ENCODE data around the gene SCGB1A1. TPM values are rescaled to one million over a fixed set of nuclear protein-coding genes. Genes with fewer than 3 reads are reported as not detected.

SCGB1A1 gene
- total RNA-seq, 4 donors from 2014 or later, result 3.0 TPM; not detected in 3

GRCh38 chr11:62452839-62453468, 34.1 kb downstream of the SCGB1A1 start:
- no peaks in the 10 kb centered on the region for H3K9me3 ChIP-seq
- no peaks in the 10 kb centered on the region for H3K27me3 ChIP-seq
- peaks cover 0 to 17% (median 4%) of the 10 kb centered on the region in 4 donors for H3K4me1 ChIP-seq
- H3K36me3 ChIP-seq, result no peaks in the 10 kb centered on the region
- intact Hi-C loops (cut with DNase I), result no loop called here
- H3K4me3 ChIP-seq, result no peak overlapping the region
- no peak for TF ChIP-seq POLR2AphosphoS5 (IDR thresholded peaks at IDR 0.05)
- TF ChIP-seq POLR2A (IDR thresholded peaks at IDR 0.05; ENCODE audit: low read depth), result no peak
- TF ChIP-seq EP300 (IDR thresholded peaks at IDR 0.05), result no peak
- TF ChIP-seq, protein P1, sequence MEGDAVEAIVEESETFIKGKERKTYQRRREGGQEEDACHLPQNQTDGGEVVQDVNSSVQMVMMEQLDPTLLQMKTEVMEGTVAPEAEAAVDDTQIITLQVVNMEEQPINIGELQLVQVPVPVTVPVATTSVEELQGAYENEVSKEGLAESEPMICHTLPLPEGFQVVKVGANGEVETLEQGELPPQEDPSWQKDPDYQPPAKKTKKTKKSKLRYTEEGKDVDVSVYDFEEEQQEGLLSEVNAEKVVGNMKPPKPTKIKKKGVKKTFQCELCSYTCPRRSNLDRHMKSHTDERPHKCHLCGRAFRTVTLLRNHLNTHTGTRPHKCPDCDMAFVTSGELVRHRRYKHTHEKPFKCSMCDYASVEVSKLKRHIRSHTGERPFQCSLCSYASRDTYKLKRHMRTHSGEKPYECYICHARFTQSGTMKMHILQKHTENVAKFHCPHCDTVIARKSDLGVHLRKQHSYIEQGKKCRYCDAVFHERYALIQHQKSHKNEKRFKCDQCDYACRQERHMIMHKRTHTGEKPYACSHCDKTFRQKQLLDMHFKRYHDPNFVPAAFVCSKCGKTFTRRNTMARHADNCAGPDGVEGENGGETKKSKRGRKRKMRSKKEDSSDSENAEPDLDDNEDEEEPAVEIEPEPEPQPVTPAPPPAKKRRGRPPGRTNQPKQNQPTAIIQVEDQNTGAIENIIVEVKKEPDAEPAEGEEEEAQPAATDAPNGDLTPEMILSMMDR (IDR thresholded peaks at IDR 0.05), result no peak
- DNase-seq (ENCODE audit: extremely low spot score), result no peak
- H3K27ac ChIP-seq (replicated peaks in 1 of 4), result no peak overlapping the region
- 99% methylated on average over 11 of the region's 11 CpGs for WGBS

DNA sequence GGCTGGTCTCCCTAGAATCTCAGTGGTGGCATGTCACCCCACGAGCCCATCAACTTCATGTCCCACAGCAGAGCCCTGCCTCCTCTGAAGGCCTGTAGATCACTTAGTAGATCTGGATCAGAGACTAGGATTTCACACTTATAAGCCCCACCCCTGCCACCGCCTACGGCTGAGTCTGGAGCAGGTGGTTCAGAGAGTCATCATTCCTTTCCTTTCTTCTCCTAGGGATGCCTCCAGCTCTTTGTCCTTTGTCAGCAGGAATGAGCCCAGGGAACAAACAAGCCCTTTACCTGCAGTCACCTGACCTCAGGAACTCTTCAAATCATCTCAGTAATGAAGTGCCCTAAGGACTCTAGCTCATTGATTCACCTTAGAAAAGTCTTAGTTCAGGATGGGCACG, 37.8 kb downstream of the SCGB1A1 start:
- peak overlapping the region in 1 of 4 donors; percentile 50 for H3K27ac ChIP-seq (replicated peaks in 1 of 4)
- TF ChIP-seq, protein P1 (IDR thresholded peaks at IDR 0.05), result no peak
- TF ChIP-seq POLR2AphosphoS5 (IDR thresholded peaks at IDR 0.05) (no peak), EP300 (IDR thresholded peaks at IDR 0.05) (no peak), POLR2A (IDR thresholded peaks at IDR 0.05; ENCODE audit: low read depth) (no peak)
- no peaks in the 10 kb centered on the region for H3K27me3 ChIP-seq
- H3K4me1 ChIP-seq, result peaks cover 0 to 25% (median 17%) of the 10 kb centered on the region in 4 donors
- intact Hi-C loops (cut with DNase I), result no loop called here
- H3K9me3 ChIP-seq, result no peaks in the 10 kb centered on the region
- 94% methylated on average over 4 of the region's 4 CpGs for WGBS
- DNase-seq (ENCODE audit: extremely low spot score), result no peak
- no peaks in the 10 kb centered on the region for H3K36me3 ChIP-seq
- no peak overlapping the region for H3K4me3 ChIP-seq

- peak overlapping the region in 1 of 4 donors; percentile 50 for H3K27ac ChIP-seq (replicated peaks in 1 of 4)
These were observed 38.6 kb downstream of the SCGB1A1 start for GRCh38 chr11:62457478-62457877.

GRCh38 chr11:62458212-62459002, 39.6 kb downstream of the SCGB1A1 start:
- TF ChIP-seq POLR2AphosphoS5 (IDR thresholded peaks at IDR 0.05), result peak in 1 of 2 donors; percentile 14
- TF ChIP-seq, protein P1 (IDR thresholded peaks at IDR 0.05), result no peak
- Histone ChIP-seq H3K27ac (replicated peaks in 1 of 4) (peak overlapping the region; percentile 44 to 60 (median 52)), H3K27me3 (no peaks in the 10 kb centered on the region), H3K9me3 (no peaks in the 10 kb centered on the region), H3K36me3 (no peaks in the 10 kb centered on the region), H3K4me3 (no peak overlapping the region), H3K4me1 (peaks cover 0 to 33% (median 22%) of the 10 kb centered on the region in 4 donors)
- intact Hi-C loops (cut with DNase I), result no loop called here
- no peak for DNase-seq (ENCODE audit: extremely low spot score)
- 52% methylated on average over 4 of the region's 4 CpGs for WGBS

More at GRCh38 chr11:62457478-62457877, 38.6 kb downstream of the SCGB1A1 start:
- no peak for DNase-seq (ENCODE audit: extremely low spot score)
- H3K4me3 ChIP-seq, result no peak overlapping the region
- no peaks in the 10 kb centered on the region for H3K9me3 ChIP-seq
- no peaks in the 10 kb centered on the region for H3K36me3 ChIP-seq
- TF ChIP-seq EP300 (IDR thresholded peaks at IDR 0.05), result no peak
- no peak for TF ChIP-seq POLR2A (IDR thresholded peaks at IDR 0.05; ENCODE audit: low read depth)
- TF ChIP-seq POLR2AphosphoS5 (IDR thresholded peaks at IDR 0.05), result no peak
- TF ChIP-seq, protein P1 (IDR thresholded peaks at IDR 0.05), result no peak
- no peaks in the 10 kb centered on the region for H3K27me3 ChIP-seq
- intact Hi-C loops (cut with DNase I), result no loop called here
- 80% methylated on average over 4 of the region's 4 CpGs for WGBS
- H3K4me1 ChIP-seq, result peaks cover 0 to 33% (median 20%) of the 10 kb centered on the region in 4 donors

Data from esophagus muscularis mucosa (tissue), 4 donors.